Left ventricle myocardium inferior (tissue), 1 donor: Measurements from ENCODE around the gene FBXO28. TPM values are rescaled to one million over a fixed set of nuclear protein-coding genes. Genes with fewer than 3 reads are reported as not detected.

ENCODE experiments used
- DNase-seq: peaks from one replicate; pipeline ENCODE4 v3.0.0-alpha.2; 2020
- H3K27ac ChIP-seq: fragments of 200-600 bp; replicated peaks from 2 replicates; pipeline ENCODE4 v1.8.0; 2021
- H3K27me3 ChIP-seq: fragments of 200-600 bp; 2 replicates; pipeline ENCODE4 v1.8.0; 2021; ENCODE audit warnings: low read depth
- H3K36me3 ChIP-seq: fragments of 200-600 bp; 2 replicates; pipeline ENCODE4 v1.8.0; 2021
- H3K4me1 ChIP-seq: fragments of 200-600 bp; 2 replicates; pipeline ENCODE4 v1.8.0; 2021
- H3K4me3 ChIP-seq: fragments of 200-600 bp; 2 replicates; pipeline ENCODE4 v1.8.0; 2021; ENCODE audit warnings: mild to moderate bottlenecking, moderate library complexity
- H3K9me3 ChIP-seq: fragments of 200-600 bp; replicated peaks from 2 replicates; pipeline ENCODE4 v1.8.0; 2021
- intact Hi-C: fragments of 100-400 bp; cut with micrococcal nuclease; formaldehyde crosslinking; loops from one replicate; pipeline ENCODE4 v1.11.0; 2022
- total RNA-seq: library from RNA; stranded (reverse); fragmentation: NEBNext Ultra II Directional; extraction: Animal tissue kit (Norgen Biotek cat#: 25700); gene quantifications from one replicate; pipeline ENCODE4 v1.2.1, GENCODE V29; 2021
- TF ChIP-seq, protein P1 (sequence below): fragments of 200-600 bp; IDR thresholded peaks from 2 replicates; pipeline ENCODE4 v1.8.0; 2021; ENCODE audit warnings: antibody characterized with exemption, mild to moderate bottlenecking, borderline replicate concordance
- donor health status: DM: no; HTN: yes; CAD: no; lungs with severe emphysema.

FBXO28 gene
- total RNA-seq, 1 donor from 2014 or later = 18.8 TPM

DNA sequence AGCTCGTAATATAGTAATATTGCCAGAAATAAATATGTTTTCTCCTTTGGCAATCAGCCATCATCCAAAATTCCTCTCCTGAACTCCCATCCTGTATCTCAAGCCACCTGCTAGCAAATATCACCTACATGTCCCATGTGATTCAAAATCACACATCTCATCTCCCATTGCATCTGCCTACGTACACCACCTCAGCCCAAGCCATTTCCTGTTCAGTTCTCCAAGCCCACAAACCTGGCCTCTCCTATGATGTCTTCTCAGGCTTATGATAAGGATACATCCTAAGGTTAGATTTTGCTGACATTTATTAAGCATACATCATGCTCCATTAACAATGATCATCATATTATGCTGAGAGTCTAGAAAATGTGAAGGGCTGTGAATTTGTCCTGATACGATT lies 37.2 kb downstream of the FBXO28 start:
- H3K4me3 ChIP-seq = no peak overlapping the region
- peaks cover 36% of the 10 kb centered on the region for H3K36me3 ChIP-seq
- H3K4me1 ChIP-seq = no peaks in the 10 kb centered on the region
- H3K27ac ChIP-seq = no peak overlapping the region
- TF ChIP-seq, protein P1, sequence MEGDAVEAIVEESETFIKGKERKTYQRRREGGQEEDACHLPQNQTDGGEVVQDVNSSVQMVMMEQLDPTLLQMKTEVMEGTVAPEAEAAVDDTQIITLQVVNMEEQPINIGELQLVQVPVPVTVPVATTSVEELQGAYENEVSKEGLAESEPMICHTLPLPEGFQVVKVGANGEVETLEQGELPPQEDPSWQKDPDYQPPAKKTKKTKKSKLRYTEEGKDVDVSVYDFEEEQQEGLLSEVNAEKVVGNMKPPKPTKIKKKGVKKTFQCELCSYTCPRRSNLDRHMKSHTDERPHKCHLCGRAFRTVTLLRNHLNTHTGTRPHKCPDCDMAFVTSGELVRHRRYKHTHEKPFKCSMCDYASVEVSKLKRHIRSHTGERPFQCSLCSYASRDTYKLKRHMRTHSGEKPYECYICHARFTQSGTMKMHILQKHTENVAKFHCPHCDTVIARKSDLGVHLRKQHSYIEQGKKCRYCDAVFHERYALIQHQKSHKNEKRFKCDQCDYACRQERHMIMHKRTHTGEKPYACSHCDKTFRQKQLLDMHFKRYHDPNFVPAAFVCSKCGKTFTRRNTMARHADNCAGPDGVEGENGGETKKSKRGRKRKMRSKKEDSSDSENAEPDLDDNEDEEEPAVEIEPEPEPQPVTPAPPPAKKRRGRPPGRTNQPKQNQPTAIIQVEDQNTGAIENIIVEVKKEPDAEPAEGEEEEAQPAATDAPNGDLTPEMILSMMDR = no peak
- H3K9me3 ChIP-seq = no peaks in the 10 kb centered on the region
- DNase-seq = no peak
- intact Hi-C loops = no loop called here
- no peaks in the 10 kb centered on the region for H3K27me3 ChIP-seq

DNA sequence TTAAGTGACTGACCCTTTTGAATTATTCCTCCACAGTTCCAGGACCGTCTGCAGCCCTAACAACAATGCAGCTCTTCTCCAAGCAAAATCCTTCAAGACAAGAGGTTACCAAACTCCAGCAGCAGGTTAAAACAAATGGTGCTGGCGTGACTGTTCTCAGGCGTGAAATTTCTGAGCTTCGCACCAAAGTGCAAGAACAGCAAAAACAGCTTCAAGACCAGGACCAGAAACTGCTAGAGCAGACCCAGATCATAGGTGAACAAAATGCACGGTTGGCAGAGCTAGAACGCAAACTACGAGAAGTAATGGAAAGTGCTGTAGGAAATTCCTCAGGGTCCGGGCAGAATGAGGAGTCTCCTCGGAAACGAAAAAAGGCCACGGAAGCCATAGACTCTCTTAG lies 43.4 kb downstream of the FBXO28 start:
- DNase-seq = no peak
- intact Hi-C loops = no loop called here
- TF ChIP-seq, protein P1 = no peak
- no peak overlapping the region for H3K27ac ChIP-seq
- no peaks in the 10 kb centered on the region for H3K4me1 ChIP-seq
- H3K4me3 ChIP-seq = no peak overlapping the region
- no peaks in the 10 kb centered on the region for H3K9me3 ChIP-seq
- peaks cover 81% of the 10 kb centered on the region for H3K36me3 ChIP-seq
- H3K27me3 ChIP-seq = no peaks in the 10 kb centered on the region

- no peaks in the 10 kb centered on the region for H3K27me3 ChIP-seq
- no peaks in the 10 kb centered on the region for H3K9me3 ChIP-seq
- no peak overlapping the region for H3K4me3 ChIP-seq
- TF ChIP-seq, protein P1 = no peak
- H3K36me3 ChIP-seq = peaks cover 68% of the 10 kb centered on the region
- no peak for DNase-seq
- H3K4me1 ChIP-seq = no peaks in the 10 kb centered on the region
- no peak overlapping the region for H3K27ac ChIP-seq
- intact Hi-C loops = no loop called here
Observed at GRCh38 chr1:224159541-224159940, 45.6 kb downstream of the FBXO28 start.

GRCh38 chr1:224160171-224160682 lies 46.3 kb downstream of the FBXO28 start:
- Histone ChIP-seq H3K36me3 (peaks cover 68% of the 10 kb centered on the region), H3K9me3 (no peaks in the 10 kb centered on the region), H3K27ac (no peak overlapping the region), H3K4me1 (no peaks in the 10 kb centered on the region), H3K4me3 (no peak overlapping the region), H3K27me3 (no peaks in the 10 kb centered on the region)
- intact Hi-C loops = no loop called here
- no peak for DNase-seq
- TF ChIP-seq, protein P1 = no peak

GRCh38 chr1:224162768-224163167 lies 48.9 kb downstream of the FBXO28 start:
- TF ChIP-seq, protein P1 = no peak

More at GRCh38 chr1:224162768-224163167, 48.9 kb downstream of the FBXO28 start:
- intact Hi-C loops = no loop called here
- peaks cover 45% of the 10 kb centered on the region for H3K36me3 ChIP-seq
- no peaks in the 10 kb centered on the region for H3K27me3 ChIP-seq
- H3K4me1 ChIP-seq = no peaks in the 10 kb centered on the region
- no peaks in the 10 kb centered on the region for H3K9me3 ChIP-seq
- DNase-seq = no peak
- no peak overlapping the region for H3K27ac ChIP-seq
- no peak overlapping the region for H3K4me3 ChIP-seq
